Activated CD4-positive, alpha-beta T cell treated with anti-CD3 and anti-CD28 coated beads, Interleukin-2, amount 10 ng/mL, durations not matched to agents 24 days and 14 days (primary cell): ENCODE measurements around the gene DNALI1. TPM values are rescaled to one million over a fixed set of nuclear protein-coding genes. Genes with fewer than 3 reads are reported as not detected.

ENCODE experiments used
- DNase-seq: peaks from one replicate; pipeline ENCODE4 v3.0.0; 2022
- H3K27ac Mint-ChIP-seq: one replicate; pipeline ENCODE4 v1.8.0; 2022; ENCODE audit warnings: mild to moderate bottlenecking, mixed read lengths
- H3K27me3 Mint-ChIP-seq: one replicate; pipeline ENCODE4 v1.8.0; 2022; ENCODE audit warnings: mixed read lengths
- H3K36me3 Mint-ChIP-seq: one replicate; pipeline ENCODE4 v1.8.0; 2022; ENCODE audit warnings: low read depth, mild to moderate bottlenecking, mixed read lengths
- H3K4me1 Mint-ChIP-seq: one replicate; pipeline ENCODE4 v1.8.0; 2021; ENCODE audit warnings: mixed read lengths
- H3K4me3 Mint-ChIP-seq: one replicate; pipeline ENCODE4 v1.8.0; 2022; ENCODE audit warnings: mild to moderate bottlenecking, moderate library complexity, mixed read lengths
- H3K9me3 Mint-ChIP-seq: one replicate; pipeline ENCODE4 v1.8.0; 2021; ENCODE audit warnings: mixed read lengths
- intact Hi-C: fragments of 100-400 bp; cut with micrococcal nuclease; formaldehyde crosslinking; loops from one replicate; pipeline ENCODE4 v1.15.1; 2023
- total RNA-seq: library from RNA; stranded (reverse); gene quantifications from 2 replicates; pipeline ENCODE4 v1.2.3, GENCODE V29; 2022

DNALI1 gene
- total RNA-seq, 1 donor from 2014 or later = not detected

DNA sequence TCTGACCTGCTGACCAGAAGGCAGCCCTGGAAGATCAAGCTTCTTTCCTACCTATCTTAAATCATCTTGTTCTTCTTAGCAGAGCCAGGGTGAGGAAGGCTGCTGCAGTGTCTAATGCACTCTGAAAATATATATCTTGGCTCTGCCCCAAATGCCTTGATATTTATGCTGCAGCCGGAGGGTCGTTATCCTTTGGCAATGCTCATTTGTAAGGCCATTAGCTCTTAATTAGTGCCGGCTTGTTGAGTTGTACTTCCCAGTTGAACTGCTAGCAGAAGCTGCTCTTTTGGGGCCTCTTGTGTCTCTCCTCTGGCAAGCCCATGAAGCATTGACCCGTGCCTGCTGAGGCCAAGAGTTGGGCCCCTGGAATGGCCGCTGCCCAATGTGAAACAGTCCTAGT lies 43.2 kb downstream of the DNALI1 start:
- H3K4me1 Mint-ChIP-seq = peaks cover 8% of the 10 kb centered on the region
- H3K36me3 Mint-ChIP-seq = peaks cover 4% of the 10 kb centered on the region
- intact Hi-C loops = no loop called here
- no peak overlapping the region for H3K27ac Mint-ChIP-seq
- H3K4me3 Mint-ChIP-seq = no peak overlapping the region
- H3K27me3 Mint-ChIP-seq = peaks cover 26% of the 10 kb centered on the region
- DNase-seq = no peak
- H3K9me3 Mint-ChIP-seq = no peaks in the 10 kb centered on the region

GRCh38 chr1:37601441-37601840 lies 44.7 kb downstream of the DNALI1 start:
- Mint-ChIP-seq H3K27me3 (peaks cover 27% of the 10 kb centered on the region), H3K27ac (no peak overlapping the region), H3K4me3 (no peak overlapping the region), H3K4me1 (peaks cover 3% of the 10 kb centered on the region), H3K36me3 (no peaks in the 10 kb centered on the region), H3K9me3 (no peaks in the 10 kb centered on the region)
- intact Hi-C loops = no loop called here
- DNase-seq = no peak

GRCh38 chr1:37602750-37603694 lies 46.3 kb downstream of the DNALI1 start:
- intact Hi-C loops = loop anchor here (1.0 kb wide), 1 partner anchor 79 kb away; no protein-coding TSS in a partner anchor
- Mint-ChIP-seq H3K4me1 (peaks cover 3% of the 10 kb centered on the region), H3K27ac (no peak overlapping the region), H3K9me3 (no peaks in the 10 kb centered on the region), H3K36me3 (no peaks in the 10 kb centered on the region), H3K4me3 (no peak overlapping the region), H3K27me3 (peaks cover 28% of the 10 kb centered on the region)
- peak; percentile 81 for DNase-seq

DNA sequence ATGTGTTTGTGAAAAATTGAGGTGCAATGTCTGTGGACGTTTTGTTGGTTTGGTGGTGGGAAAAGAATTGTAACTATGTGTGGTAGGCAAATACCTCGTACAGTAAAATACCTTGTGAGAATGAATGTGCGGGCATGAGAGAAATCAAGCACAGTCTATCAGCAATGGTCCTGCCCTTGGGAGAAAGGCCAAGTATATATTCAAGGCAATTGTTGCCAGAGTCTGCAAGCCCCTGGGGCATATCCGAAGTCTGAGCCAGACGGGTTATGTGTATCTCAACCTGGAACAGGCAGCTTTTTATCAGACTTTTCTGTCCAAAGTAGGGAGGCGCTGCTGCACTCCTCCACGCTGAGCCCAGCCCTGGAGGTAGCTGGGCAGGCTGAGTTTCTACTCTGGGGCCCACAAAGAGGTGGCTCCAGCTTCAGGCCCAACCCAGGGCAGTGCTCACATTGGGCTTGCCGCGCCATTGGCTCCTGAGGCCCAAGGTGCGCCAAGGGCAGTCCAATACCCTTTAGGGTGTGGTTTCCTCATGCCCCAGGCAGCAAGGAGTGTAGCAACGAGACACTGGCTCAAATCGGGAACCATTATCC lies 48.4 kb downstream of the DNALI1 start:
- H3K27me3 Mint-ChIP-seq = peaks cover 23% of the 10 kb centered on the region
- H3K4me3 Mint-ChIP-seq = no peak overlapping the region
- no peak overlapping the region for H3K27ac Mint-ChIP-seq
- DNase-seq = no peak
- H3K9me3 Mint-ChIP-seq = no peaks in the 10 kb centered on the region
- intact Hi-C loops = no loop called here
- H3K36me3 Mint-ChIP-seq = no peaks in the 10 kb centered on the region
- H3K4me1 Mint-ChIP-seq = peaks cover 3% of the 10 kb centered on the region

DNA sequence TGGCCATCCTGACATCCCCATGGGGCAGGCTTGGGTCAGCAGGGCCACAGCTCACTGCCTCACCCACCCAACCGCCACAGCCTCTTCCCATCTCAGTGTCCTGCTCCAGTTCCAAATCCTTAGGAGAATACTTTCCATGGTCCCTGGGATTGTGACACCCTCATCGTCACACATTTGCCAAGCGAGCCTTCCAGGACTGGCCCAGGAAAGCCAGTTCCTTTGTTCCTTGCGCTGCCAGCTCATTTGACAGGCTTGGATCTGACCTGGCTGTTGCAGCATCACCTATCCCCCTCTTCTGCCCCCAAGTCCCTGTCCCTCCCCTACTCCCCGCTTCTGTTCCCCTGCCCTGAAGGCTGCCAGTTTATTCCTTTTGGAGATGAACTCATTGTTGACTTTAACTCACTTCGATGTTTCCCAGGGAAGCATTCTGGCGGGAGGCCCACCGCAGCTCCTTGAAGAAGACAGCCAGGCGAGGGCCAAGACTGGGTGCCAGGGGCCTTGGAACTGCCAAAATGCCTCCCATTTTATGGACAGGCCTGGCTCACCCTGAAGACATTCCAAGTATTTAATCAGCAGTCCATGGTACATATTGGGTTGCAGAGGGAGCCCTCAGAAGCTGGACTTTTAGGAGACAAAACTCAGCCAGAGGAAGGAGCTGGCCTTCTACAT lies 49.2 kb downstream of the DNALI1 start:
- intact Hi-C loops = no loop called here
- H3K4me1 Mint-ChIP-seq = peaks cover 3% of the 10 kb centered on the region
- H3K4me3 Mint-ChIP-seq = no peak overlapping the region
- H3K27ac Mint-ChIP-seq = no peak overlapping the region
- no peaks in the 10 kb centered on the region for H3K36me3 Mint-ChIP-seq
- DNase-seq = no peak
- H3K9me3 Mint-ChIP-seq = no peaks in the 10 kb centered on the region
- peaks cover 23% of the 10 kb centered on the region for H3K27me3 Mint-ChIP-seq

- intact Hi-C loops = no loop called here
- no peaks in the 10 kb centered on the region for H3K9me3 Mint-ChIP-seq
- no peak for DNase-seq
- no peak overlapping the region for H3K27ac Mint-ChIP-seq
- H3K27me3 Mint-ChIP-seq = peaks cover 19% of the 10 kb centered on the region
- H3K4me3 Mint-ChIP-seq = no peak overlapping the region
- peaks cover 3% of the 10 kb centered on the region for H3K4me1 Mint-ChIP-seq
- no peaks in the 10 kb centered on the region for H3K36me3 Mint-ChIP-seq
Observed at GRCh38 chr1:37606481-37607263, 49.9 kb downstream of the DNALI1 start.

DNA sequence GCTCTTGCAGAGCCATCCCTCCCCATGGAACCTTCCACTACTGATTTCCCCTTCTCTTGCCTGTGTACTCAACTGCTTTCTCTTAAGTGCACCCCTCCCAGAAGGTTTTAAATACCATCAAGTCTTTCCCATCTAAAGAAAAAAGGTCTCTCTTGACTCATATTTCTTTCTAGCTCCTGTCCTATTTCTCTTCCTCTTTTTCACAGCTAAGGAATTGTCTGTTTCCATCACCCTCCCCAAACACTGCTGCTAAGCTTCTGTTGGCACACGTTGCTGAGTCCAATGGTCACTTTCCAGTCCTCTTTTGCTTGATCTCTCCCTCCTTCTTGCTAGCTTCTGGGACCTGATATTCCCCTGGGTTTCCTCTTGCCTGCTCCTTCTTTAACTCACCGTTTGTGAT lies 52.3 kb downstream of the DNALI1 start:
- Mint-ChIP-seq H3K9me3 (no peaks in the 10 kb centered on the region), H3K36me3 (no peaks in the 10 kb centered on the region), H3K4me1 (no peaks in the 10 kb centered on the region), H3K4me3 (no peak overlapping the region), H3K27ac (no peak overlapping the region), H3K27me3 (peaks cover 16% of the 10 kb centered on the region)
- no peak for DNase-seq
- intact Hi-C loops = no loop called here

GRCh38 chr1:37609994-37610393 lies 53.3 kb downstream of the DNALI1 start:
- Mint-ChIP-seq H3K4me3 (no peak overlapping the region), H3K36me3 (no peaks in the 10 kb centered on the region), H3K27me3 (peaks cover 10% of the 10 kb centered on the region), H3K27ac (no peak overlapping the region), H3K9me3 (no peaks in the 10 kb centered on the region), H3K4me1 (no peaks in the 10 kb centered on the region)
- intact Hi-C loops = no loop called here
- DNase-seq = no peak

- DNase-seq = no peak
- Mint-ChIP-seq H3K4me3 (no peak overlapping the region), H3K27me3 (peaks cover 23% of the 10 kb centered on the region), H3K36me3 (no peaks in the 10 kb centered on the region), H3K9me3 (no peaks in the 10 kb centered on the region), H3K27ac (no peak overlapping the region), H3K4me1 (no peaks in the 10 kb centered on the region)
- intact Hi-C loops = no loop called here
Observed at GRCh38 chr1:37612186-37612585, 55.4 kb downstream of the DNALI1 start.

DNA sequence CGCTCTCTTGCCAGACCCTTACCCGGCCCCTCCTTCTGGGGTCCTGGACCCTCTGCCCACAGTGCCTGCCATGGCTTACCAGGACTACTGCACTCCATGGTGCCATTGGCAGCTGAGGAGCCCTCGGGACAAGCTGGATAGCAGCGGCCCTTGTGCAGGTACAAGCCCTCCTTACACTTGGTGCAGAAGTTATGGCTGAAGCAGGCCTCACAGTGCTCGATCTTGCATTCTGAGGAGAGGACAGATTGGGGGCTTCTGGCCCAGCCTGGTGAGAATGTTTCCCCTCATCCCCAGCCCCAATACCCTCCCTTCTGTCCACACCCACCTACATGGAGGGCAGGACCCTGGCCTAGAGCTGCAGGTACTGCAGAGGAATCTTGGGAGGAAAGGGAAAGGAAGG lies 57.4 kb downstream of the DNALI1 start:
- no peak for DNase-seq
- no peaks in the 10 kb centered on the region for H3K36me3 Mint-ChIP-seq
- no peak overlapping the region for H3K27ac Mint-ChIP-seq
- intact Hi-C loops = no loop called here
- H3K4me3 Mint-ChIP-seq = no peak overlapping the region
- H3K4me1 Mint-ChIP-seq = no peaks in the 10 kb centered on the region
- no peaks in the 10 kb centered on the region for H3K9me3 Mint-ChIP-seq
- H3K27me3 Mint-ChIP-seq = peaks cover 36% of the 10 kb centered on the region

DNA sequence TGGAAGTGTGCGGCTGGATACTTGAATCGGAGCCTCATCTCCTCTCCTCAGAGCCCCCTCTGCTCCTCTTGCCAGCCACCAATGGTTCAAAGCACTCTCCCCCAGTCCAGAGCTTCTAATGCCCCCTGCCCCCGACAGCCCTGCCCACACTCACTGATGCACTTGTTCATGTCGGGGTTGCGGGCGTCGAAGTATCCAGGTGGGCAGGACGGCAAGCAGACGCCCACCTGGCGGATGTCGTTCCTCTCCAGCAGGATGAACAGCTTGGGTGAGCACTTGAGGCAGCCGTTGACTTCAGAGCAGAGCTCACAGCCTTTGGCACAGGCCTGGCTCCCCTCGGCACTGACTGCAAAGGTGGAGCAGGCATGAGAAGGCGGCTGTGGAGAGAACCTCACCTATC lies 59.6 kb downstream of the DNALI1 start:
- Mint-ChIP-seq H3K27ac (no peak overlapping the region), H3K4me1 (no peaks in the 10 kb centered on the region), H3K27me3 (peaks cover 41% of the 10 kb centered on the region), H3K4me3 (no peak overlapping the region), H3K36me3 (no peaks in the 10 kb centered on the region), H3K9me3 (no peaks in the 10 kb centered on the region)
- no peak for DNase-seq
- intact Hi-C loops = no loop called here
